Colonic mucosa (tissue), 4 donors: ENCODE data around the gene OR5AU1. TPM values are rescaled to one million over a fixed set of nuclear protein-coding genes. Genes with fewer than 3 reads are reported as not detected.

Experiments used
- DNase-seq: peaks from one replicate; pipeline ENCODE4 v3.0.0-alpha.2; 2020
- H3K27ac ChIP-seq: fragments of 200-600 bp; one replicate; pipeline ENCODE4 v1.8.0; 2021
- H3K27me3 ChIP-seq: fragments of 200-600 bp; one replicate; pipeline ENCODE4 v1.8.0; 2021
- H3K36me3 ChIP-seq: fragments of 200-600 bp; one replicate; pipeline ENCODE4 v1.8.0; 2021
- H3K4me1 ChIP-seq: fragments of 200-600 bp; one replicate; pipeline ENCODE4 v1.8.0; 2021; ENCODE audit warnings: mild to moderate bottlenecking
- H3K4me3 ChIP-seq: fragments of 200-600 bp; one replicate; pipeline ENCODE4 v1.8.0; 2021
- H3K9ac ChIP-seq, 2 donors: one replicate each; pipeline ENCODE4 v1.7.0; 2013; ENCODE audit warnings: control low read depth in 2 of 2, low read depth in 2 of 2, low read length in 2 of 2
- H3K9me3 ChIP-seq: fragments of 200-600 bp; one replicate; pipeline ENCODE4 v1.8.0; 2021
- CTCF ChIP-seq: fragments of 200-600 bp; IDR thresholded peaks from one replicate; pipeline ENCODE4 v1.8.0; 2022; ENCODE audit warnings: antibody characterized with exemption, mild to moderate bottlenecking
- intact Hi-C: fragments of 100-400 bp; cut with DNase I; formaldehyde crosslinking; loops from one replicate; pipeline ENCODE4 v1.14.1; 2022
- total RNA-seq, 2 donors: library from RNA; stranded (reverse); fragmentation: NEBNext Ultra II Directional in 1 of 2; extraction: Animal tissue kit (Norgen Biotek cat#: 25700) in 1 of 2; gene quantifications; one replicate each; pipeline ENCODE4 v1.2.1, GENCODE V29; 2021
- donor health status: healthy.
- donor health status: DM: no; HTN: no; CAD: no.
- donor health status: DM: no; HTN: no; CAD: no.

The OR5AU1 gene
- total RNA-seq, 2 donors from 2014 or later = not detected

GRCh38 chr14:21201732-21202462 lies 46.0 kb upstream of the OR5AU1 start:
- no peak for TF ChIP-seq CTCF
- H3K4me1 ChIP-seq = no peaks in the 10 kb centered on the region
- no peaks in the 10 kb centered on the region for H3K27me3 ChIP-seq
- H3K4me3 ChIP-seq = no peak overlapping the region
- H3K9ac ChIP-seq = no peak overlapping the region
- no peak overlapping the region for H3K27ac ChIP-seq
- DNase-seq = no peak
- no peaks in the 10 kb centered on the region for H3K36me3 ChIP-seq
- no peaks in the 10 kb centered on the region for H3K9me3 ChIP-seq
- intact Hi-C loops = no loop called here

- Histone ChIP-seq H3K9ac (no peak overlapping the region), H3K27me3 (no peaks in the 10 kb centered on the region), H3K4me3 (no peak overlapping the region), H3K9me3 (no peaks in the 10 kb centered on the region), H3K27ac (no peak overlapping the region), H3K36me3 (no peaks in the 10 kb centered on the region), H3K4me1 (no peaks in the 10 kb centered on the region)
- intact Hi-C loops = no loop called here
- no peak for TF ChIP-seq CTCF
- no peak for DNase-seq
Observed at GRCh38 chr14:21200752-21201461, 45.0 kb upstream of the OR5AU1 start.

- no peaks in the 10 kb centered on the region for H3K36me3 ChIP-seq
- DNase-seq = no peak
- H3K27me3 ChIP-seq = no peaks in the 10 kb centered on the region
- H3K4me3 ChIP-seq = no peak overlapping the region
- intact Hi-C loops = no loop called here
- H3K9me3 ChIP-seq = no peaks in the 10 kb centered on the region
- TF ChIP-seq CTCF = no peak
- no peaks in the 10 kb centered on the region for H3K4me1 ChIP-seq
- no peak overlapping the region for H3K9ac ChIP-seq
- H3K27ac ChIP-seq = no peak overlapping the region
Observed at GRCh38 chr14:21199611-21200560, 44.0 kb upstream of the OR5AU1 start.

GRCh38 chr14:21197418-21198205 lies 41.7 kb upstream of the OR5AU1 start:
- Histone ChIP-seq H3K36me3 (no peaks in the 10 kb centered on the region), H3K27ac (no peak overlapping the region), H3K4me3 (no peak overlapping the region), H3K4me1 (no peaks in the 10 kb centered on the region), H3K27me3 (no peaks in the 10 kb centered on the region), H3K9ac (no peak overlapping the region), H3K9me3 (no peaks in the 10 kb centered on the region)
- no peak for TF ChIP-seq CTCF
- no peak for DNase-seq
- intact Hi-C loops = no loop called here

- Histone ChIP-seq H3K36me3 (no peaks in the 10 kb centered on the region), H3K4me3 (no peak overlapping the region), H3K9me3 (no peaks in the 10 kb centered on the region), H3K4me1 (no peaks in the 10 kb centered on the region), H3K9ac (no peak overlapping the region), H3K27me3 (no peaks in the 10 kb centered on the region), H3K27ac (no peak overlapping the region)
- intact Hi-C loops = no loop called here
- DNase-seq = no peak
- TF ChIP-seq CTCF = no peak
Observed at GRCh38 chr14:21194597-21194996, 38.7 kb upstream of the OR5AU1 start.
